ENCODE data around the gene ZFYVE21.

The ZFYVE21 gene

DNA sequence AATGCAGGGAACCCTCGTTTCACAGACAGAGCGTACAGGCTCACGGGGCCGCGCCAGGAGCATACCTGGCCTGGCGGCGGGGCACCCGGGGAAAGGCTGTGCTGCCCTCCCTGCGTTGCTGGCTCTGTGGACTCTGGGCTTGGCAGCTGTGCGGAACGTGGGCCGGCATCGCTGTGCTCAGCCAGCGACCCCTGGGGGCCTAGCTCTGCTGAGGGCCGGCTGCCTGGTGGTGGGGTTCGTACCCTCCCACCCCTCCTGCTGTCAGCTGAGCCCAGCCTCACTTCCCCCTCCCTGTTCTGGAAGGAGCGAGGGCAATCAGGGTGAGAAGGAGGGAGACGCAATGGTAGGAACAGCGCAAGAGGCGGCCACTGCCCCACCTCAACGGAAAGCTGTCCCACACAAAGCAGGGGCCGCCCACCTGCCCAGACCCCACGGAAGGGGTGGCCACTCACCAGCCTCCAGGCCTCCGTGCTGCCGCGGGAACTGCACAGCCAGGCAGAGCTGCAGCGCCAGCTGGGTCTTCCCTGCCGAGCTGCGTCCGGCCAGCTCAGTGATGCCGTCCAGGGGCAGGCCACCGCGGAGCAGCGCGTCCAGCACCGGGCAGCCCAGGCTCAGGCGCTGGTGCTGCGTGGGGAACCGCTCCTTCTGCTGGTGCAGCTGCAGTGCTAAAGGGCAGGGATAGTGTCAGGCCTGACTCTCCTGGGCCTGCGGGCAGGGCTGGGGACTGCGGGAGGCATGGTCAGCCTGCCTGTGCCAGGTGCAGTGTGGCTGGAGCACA, 8.9 kb upstream of the ZFYVE21 start:
- no peak for DNase-seq

GRCh38 chr14:103707329-103708263, 8.0 kb upstream of the ZFYVE21 start:
- no peak for DNase-seq

GRCh38 chr14:103708750-103709187, 6.8 kb upstream of the ZFYVE21 start:
- DNase-seq: no peak

GRCh38 chr14:103709814-103710213, 5.8 kb upstream of the ZFYVE21 start:
- no peak for DNase-seq

DNA sequence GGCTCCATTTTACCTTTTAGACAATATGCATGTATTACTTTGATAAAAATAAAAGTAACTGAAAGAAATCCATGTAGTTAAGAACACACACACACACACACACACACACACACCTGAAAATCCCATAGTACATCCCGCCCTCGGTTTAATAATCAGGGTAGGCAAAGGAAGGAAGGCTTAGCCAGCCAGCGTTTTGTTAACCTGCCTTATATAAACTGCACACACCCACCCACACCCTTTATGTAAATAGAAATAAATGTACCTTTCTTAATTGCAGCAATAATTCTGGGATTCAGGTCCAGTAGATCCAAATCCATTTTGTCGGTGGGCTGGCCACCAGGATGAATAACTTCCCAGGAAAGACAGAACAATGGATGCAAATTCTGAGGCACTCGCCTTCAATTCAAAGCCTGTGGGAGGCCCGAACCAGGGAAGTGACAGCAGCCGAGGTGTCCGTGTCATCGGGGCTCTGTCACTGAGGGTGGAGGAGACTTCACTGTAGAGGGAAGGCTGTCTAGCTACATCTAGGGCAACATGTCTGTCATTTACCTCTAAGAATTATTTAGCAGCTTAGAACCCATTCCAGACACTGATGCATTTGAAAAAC, 4.7 kb upstream of the ZFYVE21 start:
- DNase-seq: no peak

- no peak for DNase-seq
These were observed 3.8 kb upstream of the ZFYVE21 start for GRCh38 chr14:103711516-103712431.

DNA sequence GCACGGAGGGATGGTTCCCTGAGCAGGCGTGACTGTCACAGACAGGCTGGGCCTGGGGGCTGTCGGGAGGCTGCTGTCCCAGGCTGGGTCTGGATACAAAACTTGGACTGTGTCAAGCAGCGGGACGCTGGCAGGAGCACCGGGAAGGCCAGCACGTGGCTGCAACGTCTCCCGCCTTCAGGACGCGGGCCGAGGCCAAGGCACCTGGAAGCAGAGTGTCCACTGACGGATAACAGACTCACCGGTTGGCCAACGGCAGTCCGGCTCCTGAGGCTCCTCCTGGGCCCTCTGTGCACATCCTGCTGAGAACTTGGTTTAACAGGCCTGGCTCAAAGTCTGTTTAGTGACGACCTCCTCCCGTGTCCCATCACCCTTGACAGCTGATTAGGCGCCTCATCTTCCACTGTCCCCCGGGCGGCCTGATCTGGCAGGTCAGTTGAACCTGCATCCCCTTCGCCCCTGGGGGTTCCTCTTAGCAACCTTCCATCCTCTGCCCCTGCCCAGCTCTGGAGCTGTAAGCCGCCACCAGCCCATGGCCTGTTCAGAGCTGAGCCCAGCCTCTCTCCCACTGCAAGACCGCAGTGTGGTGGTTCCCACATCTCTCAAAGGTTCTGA, 2.9 kb upstream of the ZFYVE21 start:
- DNase-seq: no peak

GRCh38 chr14:103713304-103714062, 2.1 kb upstream of the ZFYVE21 start:
- no peak for DNase-seq

DNA sequence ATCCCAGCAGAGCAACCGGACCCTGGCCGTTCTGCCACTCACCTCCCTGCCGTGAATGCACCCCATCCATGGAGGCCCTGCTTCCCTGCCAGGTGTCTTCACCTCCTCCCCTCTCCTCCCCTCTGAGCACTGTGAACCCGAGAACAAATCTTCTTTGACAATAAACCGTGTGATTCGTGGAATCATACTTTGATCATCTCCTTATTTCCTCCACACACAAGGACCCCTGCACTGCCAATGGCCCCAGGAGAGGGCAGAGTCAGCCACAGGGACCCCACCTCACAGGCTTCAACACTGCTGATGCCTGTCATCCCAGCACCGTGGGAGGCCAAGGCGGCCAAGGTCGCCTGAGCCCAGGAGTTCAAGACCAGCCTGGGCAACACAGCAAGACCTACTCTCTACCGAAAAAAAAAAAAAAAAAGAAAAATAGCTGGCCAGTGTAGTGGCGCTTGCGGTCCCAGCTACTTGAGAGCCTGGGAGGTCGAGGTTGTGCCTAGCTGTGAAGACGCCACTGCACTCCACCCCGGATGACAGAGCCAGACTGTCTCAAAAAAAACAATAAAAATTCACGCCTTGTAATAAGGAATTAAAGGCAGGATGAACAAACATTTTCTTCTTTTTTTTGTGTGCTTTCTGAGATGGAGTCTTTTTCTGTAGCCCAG, 1.4 kb upstream of the ZFYVE21 start:
- DNase-seq: no peak

GRCh38 chr14:103716091-103716801, 636 bp downstream of the ZFYVE21 start:
- DNase-seq: no peak

GRCh38 chr14:103716899-103717411, 1.3 kb downstream of the ZFYVE21 start:
- no peak for DNase-seq

- no peak for DNase-seq
These were observed 3.0 kb downstream of the ZFYVE21 start for GRCh38 chr14:103718572-103718971.

DNA sequence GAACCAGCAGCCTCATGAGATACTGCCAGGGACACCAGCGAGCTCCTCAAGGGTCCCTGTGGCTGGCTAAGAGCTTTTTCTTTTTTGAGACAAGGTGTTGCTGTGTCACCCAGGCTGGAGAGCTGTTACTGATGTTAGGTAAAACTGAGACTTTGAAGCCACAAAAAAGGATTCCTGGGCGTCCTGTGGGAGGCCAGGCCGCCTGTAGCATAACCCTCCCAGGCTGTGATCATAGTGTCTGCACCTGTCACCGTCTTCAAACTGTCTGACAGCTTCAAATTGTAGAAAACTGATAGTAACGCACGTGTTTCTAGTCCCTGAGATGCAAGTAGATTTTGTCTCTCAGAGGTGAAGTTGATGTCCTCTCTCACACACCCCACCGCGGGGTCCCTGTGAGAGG, 4.1 kb downstream of the ZFYVE21 start:
- DNase-seq: no peak

GRCh38 chr14:103721334-103722120, 5.9 kb downstream of the ZFYVE21 start:
- DNase-seq: no peak

DNA sequence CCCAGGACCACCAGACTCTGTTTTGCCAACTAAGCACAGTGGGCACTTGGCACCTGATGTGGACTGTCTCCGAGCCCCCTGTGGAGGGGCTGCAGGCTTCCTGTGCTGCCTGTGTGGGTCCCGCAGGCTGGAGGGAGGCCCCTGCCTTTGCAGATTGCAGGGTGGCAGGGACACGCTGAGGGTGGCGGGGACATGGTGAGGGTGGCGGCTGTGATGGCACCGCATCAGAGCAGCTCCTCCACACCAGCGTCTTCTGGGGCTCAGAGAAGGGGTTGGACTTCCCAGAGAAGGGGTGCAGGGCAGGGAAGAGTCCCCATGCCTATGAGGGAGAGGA, 8.1 kb downstream of the ZFYVE21 start:
- DNase-seq: no peak

GRCh38 chr14:103724116-103724515, 8.5 kb downstream of the ZFYVE21 start:
- DNase-seq: no peak

DNA sequence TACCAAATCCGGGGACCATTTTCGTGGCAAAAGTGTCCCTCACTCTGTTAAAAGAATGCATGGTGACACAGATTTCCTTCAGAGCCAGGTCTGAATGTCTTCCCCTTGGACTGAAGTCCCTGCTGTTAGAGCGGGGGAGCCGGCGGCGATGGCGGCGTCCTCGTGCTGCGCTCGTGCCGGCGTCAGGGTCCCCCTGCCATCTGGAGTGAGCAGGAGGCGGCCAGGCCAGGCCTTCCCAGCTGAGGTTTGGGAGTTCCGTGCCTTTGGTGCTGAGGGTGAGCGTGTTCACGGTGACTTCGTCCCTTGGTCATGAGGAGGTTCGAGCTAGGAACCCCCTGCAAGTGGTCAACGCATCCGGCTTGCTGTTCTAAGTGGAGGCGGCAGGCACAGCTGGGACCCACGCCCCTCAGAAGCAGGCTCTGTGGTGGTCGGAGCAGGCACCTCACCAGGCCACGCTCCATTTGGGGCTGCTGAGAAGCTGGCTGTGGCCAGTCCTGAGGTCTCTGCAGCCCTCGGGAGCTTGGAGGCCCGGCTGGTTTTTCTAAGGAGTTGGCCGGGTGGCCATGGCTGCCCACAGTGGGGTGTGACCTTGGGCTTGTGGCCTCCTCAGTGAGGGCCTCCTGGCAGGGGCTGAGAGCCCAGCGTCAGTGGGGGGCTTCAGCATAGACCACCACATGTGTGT, 9.5 kb downstream of the ZFYVE21 start:
- no peak for DNase-seq

GRCh38 chr14:103725739-103726395, 10.3 kb downstream of the ZFYVE21 start:
- DNase-seq: no peak

Data from NCI-H524 (cell line).